A549 treated with ZK216348 at 1 μM for 4 hours (cell line): ENCODE results near the gene ADRA2A. TPM values are rescaled to one million over a fixed set of nuclear protein-coding genes. Genes with fewer than 3 reads are reported as not detected.

Experiments
- total RNA-seq: library from RNA; stranded (reverse); fragments of 200-300 nt; extraction: Qiagen RNA extraction; gene quantifications from 5 replicates; pipeline ENCODE4 v1.2.3, GENCODE V29; 2022; ENCODE audit warnings: low read depth

The ADRA2A gene
- 0.05 TPM in 1 of 5 replicates, not detected in the others for total RNA-seq

DNA sequence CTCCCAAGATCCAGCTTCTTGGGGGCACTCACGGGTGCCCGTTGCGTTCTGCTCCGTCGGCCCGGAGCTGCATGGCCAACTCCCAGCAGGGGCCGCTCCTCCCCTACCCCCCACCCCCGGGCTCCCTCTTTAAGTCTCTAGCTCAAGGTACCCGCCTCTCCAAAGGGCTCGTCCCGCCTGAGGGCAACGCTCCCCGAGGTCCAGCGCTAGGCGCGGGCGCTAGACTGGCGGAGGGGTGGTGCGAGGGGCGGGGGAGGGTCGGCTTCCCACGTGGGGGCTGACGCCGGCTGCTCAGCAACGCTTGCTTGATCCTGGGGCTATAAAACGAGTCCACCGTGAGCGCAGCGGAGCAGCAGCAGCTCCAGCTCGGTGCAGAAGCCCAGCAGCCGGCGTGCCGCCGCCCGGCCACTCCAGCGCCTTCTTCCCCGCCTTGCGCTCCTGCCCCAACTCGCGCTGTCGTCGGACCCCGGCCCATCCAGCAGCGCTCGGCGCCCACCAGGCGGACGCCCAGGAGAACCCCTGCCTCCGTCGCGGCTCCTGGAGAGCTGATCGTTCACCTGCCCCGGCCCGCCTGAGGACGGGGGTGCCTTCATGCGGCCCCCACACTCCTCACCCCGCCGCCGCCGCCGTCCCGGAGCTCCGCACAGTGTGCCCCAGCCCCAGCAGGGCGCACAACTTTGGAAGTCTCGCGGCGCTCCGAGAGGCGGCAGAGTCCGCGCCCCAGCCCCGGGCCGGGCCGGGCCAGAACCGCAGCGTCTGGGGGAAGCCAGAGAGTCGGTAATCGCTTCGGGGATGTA lies at the start of gene ADRA2A:
Gene ADRA2A, plus strand, starts transcription at position 348 of the 797 bp plus-strand sequence. CDS start 968 bp downstream, outside the sequence.

Other genes with a start within 250 kb of the ADRA2A start
- gene PDCD4, start 205.1 kb upstream of the ADRA2A start, total RNA-seq = 26.2 to 35.9 TPM (median 31.7 TPM) in 5 replicates
- 31.8 to 79.4 TPM (median 37.2 TPM) in 5 replicates for gene BBIP1, start 157.8 kb upstream of the ADRA2A start, total RNA-seq
- 11.8 to 24.1 TPM (median 19.5 TPM) in 5 replicates for gene SHOC2, start 157.4 kb upstream of the ADRA2A start, total RNA-seq